DND-41 (cell line): ENCODE measurements around the gene BATF2.

ENCODE experiments used
- ATAC-seq: fragments of 200-7000 bp; cut with Tn5 transposase; 3 replicates; pipeline ENCODE4 v1.9.1; 2021; ENCODE audit warnings: low read depth; ENCODE audit not compliant: insufficient read depth
- DNase-seq: peaks from one replicate; pipeline ENCODE4 v3.0.0-alpha.2; 2020
- H2AFZ ChIP-seq: 2 replicates; pipeline ENCODE4 v1.6.0; 2012; ENCODE audit warnings: low read depth, low read length
- H3K27ac ChIP-seq: 2 replicates; pipeline ENCODE4 v1.5.1; 2012; ENCODE audit warnings: low read length, inconsistent platforms
- H3K27me3 ChIP-seq: fragments of 200-600 bp; sonication (generic); 2 replicates; pipeline ENCODE4 v1.6.0; 2012; ENCODE audit warnings: low read length, mild to moderate bottlenecking, inconsistent platforms; ENCODE audit not compliant: insufficient read depth, poor library complexity
- H3K36me3 ChIP-seq: 2 replicates; pipeline ENCODE4 v1.5.1; 2012; ENCODE audit warnings: low read length, inconsistent platforms; ENCODE audit not compliant: insufficient read depth
- H3K4me1 ChIP-seq: 2 replicates; pipeline ENCODE4 v1.5.1; 2012; ENCODE audit warnings: mild to moderate bottlenecking, low read length; ENCODE audit not compliant: insufficient read depth
- H3K4me2 ChIP-seq: 2 replicates; pipeline ENCODE4 v1.6.0; 2012; ENCODE audit warnings: mild to moderate bottlenecking, moderate library complexity, low read length, inconsistent platforms; ENCODE audit not compliant: insufficient read depth
- H3K4me3 ChIP-seq, 2 experiments: fragments of 200-600 bp in 1 of 2; shearing (Covaris generic) in 1 of 2; 2 replicates each; pipeline ENCODE4 v1.5.1; 2012 to 2016; ENCODE audit warnings: inconsistent platforms in 2 of 2, low read length in 2 of 2, mild to moderate bottlenecking in 2 of 2, low read depth in 1 of 2, moderate library complexity in 1 of 2
- H3K79me2 ChIP-seq: 2 replicates; pipeline ENCODE4 v1.6.0; 2012; ENCODE audit warnings: low read length, inconsistent platforms; ENCODE audit not compliant: insufficient read depth
- H3K9ac ChIP-seq: 2 replicates; pipeline ENCODE4 v1.6.0; 2012; ENCODE audit warnings: low read depth, mild to moderate bottlenecking, inconsistent platforms, low read length, moderate library complexity
- H3K9me3 ChIP-seq: 2 replicates; pipeline ENCODE4 v1.5.1; 2012; ENCODE audit warnings: low read length, moderate library complexity, mild to moderate bottlenecking, inconsistent platforms; ENCODE audit not compliant: insufficient read depth, severe bottlenecking
- H4K20me1 ChIP-seq: 2 replicates; pipeline ENCODE4 v1.6.0; 2012; ENCODE audit warnings: low read length; ENCODE audit not compliant: insufficient read depth
- EZH2 ChIP-seq: IDR thresholded peaks from 3 replicates; pipeline ENCODE4 v1.6.1; 2012; ENCODE audit warnings: borderline replicate concordance, low read depth, mild to moderate bottlenecking, moderate library complexity, low read length, inconsistent platforms; ENCODE audit not compliant: severe bottlenecking
- TF ChIP-seq, protein P1 (sequence below): IDR thresholded peaks from 2 replicates; pipeline ENCODE4 v1.5.1; 2012; ENCODE audit warnings: borderline replicate concordance, low read length, moderate library complexity, mild to moderate bottlenecking; ENCODE audit not compliant: poor library complexity, severe bottlenecking; ENCODE audit errors: extremely low read depth

The BATF2 gene

GRCh38 chr11:64996710-64997380, at the start of gene BATF2:
Gene BATF2 (minus strand): TSS chr11:64996971. CDS start chr11:64996914, 57 bp downstream.
- H3K4me1 ChIP-seq = peaks cover 30% of the 10 kb centered on the region
- H3K4me2 ChIP-seq = no peak within 1 kb of the TSS
- no peaks in the 10 kb centered on the region for H3K36me3 ChIP-seq
- no peak within 1 kb of the TSS for H3K4me3 ChIP-seq
- no peak within 1 kb of the TSS for H3K27ac ChIP-seq
- peak; percentile 23; the same call in 1 of the 3 replicates for ATAC-seq
- H3K9ac ChIP-seq = no peak within 1 kb of the TSS
- H4K20me1 ChIP-seq = no peaks in the 10 kb centered on the region
- no peak for TF ChIP-seq EZH2
- TF ChIP-seq, protein P1, sequence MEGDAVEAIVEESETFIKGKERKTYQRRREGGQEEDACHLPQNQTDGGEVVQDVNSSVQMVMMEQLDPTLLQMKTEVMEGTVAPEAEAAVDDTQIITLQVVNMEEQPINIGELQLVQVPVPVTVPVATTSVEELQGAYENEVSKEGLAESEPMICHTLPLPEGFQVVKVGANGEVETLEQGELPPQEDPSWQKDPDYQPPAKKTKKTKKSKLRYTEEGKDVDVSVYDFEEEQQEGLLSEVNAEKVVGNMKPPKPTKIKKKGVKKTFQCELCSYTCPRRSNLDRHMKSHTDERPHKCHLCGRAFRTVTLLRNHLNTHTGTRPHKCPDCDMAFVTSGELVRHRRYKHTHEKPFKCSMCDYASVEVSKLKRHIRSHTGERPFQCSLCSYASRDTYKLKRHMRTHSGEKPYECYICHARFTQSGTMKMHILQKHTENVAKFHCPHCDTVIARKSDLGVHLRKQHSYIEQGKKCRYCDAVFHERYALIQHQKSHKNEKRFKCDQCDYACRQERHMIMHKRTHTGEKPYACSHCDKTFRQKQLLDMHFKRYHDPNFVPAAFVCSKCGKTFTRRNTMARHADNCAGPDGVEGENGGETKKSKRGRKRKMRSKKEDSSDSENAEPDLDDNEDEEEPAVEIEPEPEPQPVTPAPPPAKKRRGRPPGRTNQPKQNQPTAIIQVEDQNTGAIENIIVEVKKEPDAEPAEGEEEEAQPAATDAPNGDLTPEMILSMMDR = peak; percentile 32
- H2AFZ ChIP-seq = peak within 1 kb of the TSS; percentile 33; the same call in 1 of the 2 replicates
- DNase-seq = peak; percentile 27
- H3K79me2 ChIP-seq = no peaks in the 10 kb centered on the region
- no peaks in the 10 kb centered on the region for H3K27me3 ChIP-seq
- H3K9me3 ChIP-seq = no peaks in the 10 kb centered on the region

DNA sequence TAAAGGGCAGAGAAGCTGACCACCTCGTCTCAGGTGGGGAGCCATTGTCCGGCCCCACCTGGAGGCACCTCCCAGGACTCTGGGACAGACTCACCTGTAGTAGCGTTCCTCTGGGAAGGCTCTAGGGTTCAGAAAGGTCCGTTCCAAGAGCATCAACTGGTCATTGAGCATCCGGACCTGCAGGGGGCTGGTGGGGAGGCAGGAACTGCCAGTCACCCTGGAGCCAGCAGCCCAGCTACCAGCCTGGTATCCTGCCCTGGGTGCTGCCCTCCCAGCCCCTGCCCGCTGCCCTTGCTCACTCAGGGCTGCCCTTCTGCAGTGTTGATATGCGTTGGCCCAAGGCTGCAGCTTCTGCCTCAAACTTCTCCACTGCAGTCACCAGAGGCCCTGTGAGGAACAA, 49.0 kb upstream of the BATF2 start:
- Histone ChIP-seq H2AFZ (no peak overlapping the region), H3K4me3 (no peak overlapping the region), H3K4me1 (peaks cover 30% of the 10 kb centered on the region), H3K27me3 (no peaks in the 10 kb centered on the region), H4K20me1 (peaks cover 30% of the 10 kb centered on the region), H3K27ac (no peak overlapping the region), H3K9me3 (no peaks in the 10 kb centered on the region), H3K9ac (no peak overlapping the region), H3K36me3 (peaks cover 37% of the 10 kb centered on the region), H3K79me2 (peaks cover 42% of the 10 kb centered on the region), H3K4me2 (no peak overlapping the region)
- ATAC-seq = no peak
- TF ChIP-seq, protein P1 = no peak
- no peak for TF ChIP-seq EZH2
- no peak for DNase-seq

DNA sequence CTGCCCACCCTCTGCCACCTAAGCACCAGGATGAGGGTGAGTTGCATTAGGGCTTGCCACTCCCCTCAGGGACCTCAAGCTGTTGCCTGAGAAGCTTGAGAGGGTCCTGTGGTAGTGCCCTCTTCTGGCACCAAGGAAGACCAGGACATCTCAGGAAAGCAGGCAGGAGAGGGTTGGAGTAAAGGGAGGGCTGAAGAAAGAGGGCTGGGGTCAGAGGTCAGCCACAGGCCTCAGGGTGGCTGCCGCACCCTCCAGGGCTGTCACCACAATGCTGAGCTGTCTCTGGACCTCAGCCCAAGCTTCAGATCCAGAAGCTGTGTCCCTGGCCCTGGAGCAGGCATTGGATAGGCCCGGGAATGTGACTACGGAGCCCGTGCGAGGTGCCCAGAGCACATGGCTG, 48.3 kb upstream of the BATF2 start:
- H3K4me2 ChIP-seq = peak overlapping the region; percentile 12; the same call in 1 of the 2 replicates
- no peak overlapping the region for H2AFZ ChIP-seq
- no peak overlapping the region; the same call in 1 of the 2 replicates for H3K9ac ChIP-seq
- H4K20me1 ChIP-seq = peaks cover 30% of the 10 kb centered on the region
- H3K36me3 ChIP-seq = peaks cover 37% of the 10 kb centered on the region
- DNase-seq (no peak), ATAC-seq (no peak)
- no peaks in the 10 kb centered on the region for H3K9me3 ChIP-seq
- H3K27ac ChIP-seq = no peak overlapping the region
- H3K4me1 ChIP-seq = peaks cover 36% of the 10 kb centered on the region
- no peaks in the 10 kb centered on the region for H3K27me3 ChIP-seq
- TF ChIP-seq EZH2 = no peak
- TF ChIP-seq, protein P1 = peak; percentile 4
- no peak overlapping the region for H3K4me3 ChIP-seq
- H3K79me2 ChIP-seq = peaks cover 42% of the 10 kb centered on the region
